OCI-LY1 (cell line): ENCODE results near the gene LHCGR.

Source experiments
- H2AFZ ChIP-seq: fragments of 200-600 bp; sonication (generic), shearing (Covaris generic); 2 replicates; pipeline ENCODE4 v1.6.0; 2014; ENCODE audit warnings: antibody characterized with exemption, mild to moderate bottlenecking, low read length
- H3F3A ChIP-seq: fragments of 200-600 bp; sonication (generic), shearing (Covaris generic); 2 replicates; pipeline ENCODE4 v1.6.0; 2014; ENCODE audit warnings: mild to moderate bottlenecking, antibody characterized with exemption, low read length, moderate library complexity; ENCODE audit not compliant: insufficient read depth
- H3K27ac ChIP-seq: fragments of 200-600 bp; sonication (generic); 2 replicates; pipeline ENCODE4 v1.5.1; 2014; ENCODE audit warnings: low read length, mixed run types, mild to moderate bottlenecking, low read depth; ENCODE audit not compliant: poor library complexity, severe bottlenecking
- H3K27me3 ChIP-seq: fragments of 200-600 bp; sonication (generic); 2 replicates; pipeline ENCODE4 v1.6.0; 2014; ENCODE audit warnings: antibody characterized with exemption, mild to moderate bottlenecking, low read length, moderate library complexity; ENCODE audit not compliant: insufficient read depth
- H3K36me3 ChIP-seq: fragments of 200-600 bp; sonication (generic); 2 replicates; pipeline ENCODE4 v1.6.1; 2014; ENCODE audit warnings: mild to moderate bottlenecking, antibody characterized with exemption, low read length, moderate library complexity, mixed read lengths; ENCODE audit not compliant: insufficient read depth
- H3K4me1 ChIP-seq: fragments of 200-600 bp; sonication (generic); 2 replicates; pipeline ENCODE4 v1.5.1; 2014; ENCODE audit warnings: mild to moderate bottlenecking, low read length, moderate library complexity; ENCODE audit not compliant: insufficient read depth, severe bottlenecking
- H3K4me2 ChIP-seq: fragments of 200-600 bp; sonication (generic), shearing (Covaris generic); 2 replicates; pipeline ENCODE4 v1.6.1; 2014; ENCODE audit warnings: low read length
- H3K4me3 ChIP-seq: fragments of 200-600 bp; sonication (generic); 2 replicates; pipeline ENCODE4 v1.5.1; 2014; ENCODE audit warnings: low read length, low read depth, mild to moderate bottlenecking, mixed read lengths; ENCODE audit not compliant: poor library complexity, severe bottlenecking
- H3K79me2 ChIP-seq: fragments of 200-600 bp; shearing (Covaris generic); 2 replicates; pipeline ENCODE4 v1.6.1; 2016; ENCODE audit warnings: mixed run types, low read length, mixed read lengths; ENCODE audit not compliant: insufficient read depth
- H3K9ac ChIP-seq: fragments of 200-600 bp; sonication (generic), shearing (Covaris generic); 2 replicates; pipeline ENCODE4 v1.6.1; 2014; ENCODE audit warnings: mild to moderate bottlenecking, low read length, mixed read lengths
- H3K9me2 ChIP-seq: fragments of 200-600 bp; sonication (generic), shearing (Covaris generic); 2 replicates; pipeline ENCODE4 v1.6.1; 2014; ENCODE audit warnings: low read depth, mild to moderate bottlenecking, low read length, mixed read lengths
- H3K9me3 ChIP-seq: fragments of 200-600 bp; shearing (Covaris generic); 2 replicates; pipeline ENCODE4 v1.6.1; 2014; ENCODE audit warnings: low read length, mixed read lengths
- H4K20me1 ChIP-seq: fragments of 200-600 bp; sonication (generic), shearing (Covaris generic); 2 replicates; pipeline ENCODE4 v1.6.0; 2016; ENCODE audit warnings: mild to moderate bottlenecking, low read length; ENCODE audit not compliant: insufficient read depth
- CTCF ChIP-seq: fragments of 200-600 bp; sonication (generic), shearing (Covaris generic); IDR thresholded peaks from 2 replicates; pipeline ENCODE4 v1.5.1; 2017; ENCODE audit warnings: mild to moderate bottlenecking, antibody characterized with exemption, low read length, moderate library complexity, mixed read lengths
- EZH2 ChIP-seq: fragments of 200-600 bp; sonication (generic), shearing (Covaris generic); IDR thresholded peaks from 2 replicates; pipeline ENCODE4 v1.8.0; 2017; ENCODE audit warnings: borderline replicate concordance, mixed run types, mild to moderate bottlenecking, antibody characterized with exemption, low read length, moderate library complexity, mixed read lengths

The LHCGR gene

DNA sequence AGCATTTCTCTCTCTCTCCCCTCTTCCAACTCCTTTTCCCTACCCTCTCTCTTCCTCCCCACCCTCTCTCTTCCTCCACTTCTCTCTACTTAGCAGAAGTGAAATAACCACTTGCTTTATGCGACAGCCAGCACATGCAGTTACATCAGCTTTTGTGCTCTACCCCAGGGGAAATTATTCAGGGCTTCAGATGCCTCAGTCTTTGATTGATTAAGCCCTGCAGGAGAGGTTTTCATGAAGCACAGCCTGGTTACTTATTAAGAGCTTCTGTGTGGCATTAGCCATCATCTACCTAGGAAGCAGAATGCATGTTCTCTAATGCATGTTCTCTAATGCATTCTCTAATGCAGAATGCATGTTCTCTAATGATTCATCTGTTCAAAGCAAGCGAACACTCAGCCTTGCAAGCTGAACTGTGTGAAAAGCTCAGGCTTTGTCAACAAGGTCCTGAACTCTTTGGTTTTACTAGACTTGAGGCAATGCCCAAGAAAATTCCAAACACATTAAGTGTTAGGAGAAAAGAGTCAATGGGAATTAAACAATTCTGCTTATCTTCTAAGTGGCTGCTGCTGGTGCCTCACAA lies 56.1 kb downstream of the LHCGR start:
- Histone ChIP-seq H3K27ac (no peak overlapping the region), H3K4me3 (no peak overlapping the region), H3K9ac (no peak overlapping the region), H3K36me3 (no peaks in the 10 kb centered on the region), H3K4me1 (no peaks in the 10 kb centered on the region), H3F3A (no peaks in the 10 kb centered on the region), H3K9me3 (no peaks in the 10 kb centered on the region), H3K79me2 (no peaks in the 10 kb centered on the region), H2AFZ (no peak overlapping the region), H4K20me1 (no peaks in the 10 kb centered on the region), H3K9me2 (no peaks in the 10 kb centered on the region), H3K27me3 (no peaks in the 10 kb centered on the region), H3K4me2 (no peak overlapping the region)
- TF ChIP-seq EZH2, result no peak
- TF ChIP-seq CTCF, result no peak

DNA sequence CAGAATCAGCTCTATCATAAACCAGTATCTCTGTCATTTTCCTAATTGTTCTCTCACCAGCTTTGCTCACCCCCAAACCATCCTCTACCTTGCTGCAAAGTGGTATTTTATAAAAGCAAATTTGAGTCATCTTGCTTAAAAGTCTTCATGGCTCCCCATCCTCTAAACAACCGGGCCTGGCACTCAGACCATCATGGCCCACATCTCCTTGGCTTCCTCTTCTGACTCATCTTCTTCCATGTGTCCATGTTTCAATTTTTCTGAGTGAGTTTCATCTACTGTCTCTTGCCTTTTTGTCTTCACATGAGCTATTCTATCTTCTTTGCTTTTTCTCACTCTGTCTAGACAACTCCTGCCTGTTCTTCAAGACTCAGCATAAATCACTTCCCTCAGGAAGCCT lies 58.6 kb downstream of the LHCGR start:
- TF ChIP-seq CTCF (no peak), EZH2 (no peak)
- Histone ChIP-seq H3K4me1 (no peaks in the 10 kb centered on the region), H3K9me2 (no peaks in the 10 kb centered on the region), H3K27me3 (no peaks in the 10 kb centered on the region), H2AFZ (no peak overlapping the region), H3K9ac (no peak overlapping the region), H3K27ac (no peak overlapping the region), H3K4me3 (no peak overlapping the region), H3K79me2 (no peaks in the 10 kb centered on the region), H4K20me1 (no peaks in the 10 kb centered on the region), H3K36me3 (no peaks in the 10 kb centered on the region), H3K9me3 (no peaks in the 10 kb centered on the region), H3F3A (no peaks in the 10 kb centered on the region), H3K4me2 (no peak overlapping the region)

DNA sequence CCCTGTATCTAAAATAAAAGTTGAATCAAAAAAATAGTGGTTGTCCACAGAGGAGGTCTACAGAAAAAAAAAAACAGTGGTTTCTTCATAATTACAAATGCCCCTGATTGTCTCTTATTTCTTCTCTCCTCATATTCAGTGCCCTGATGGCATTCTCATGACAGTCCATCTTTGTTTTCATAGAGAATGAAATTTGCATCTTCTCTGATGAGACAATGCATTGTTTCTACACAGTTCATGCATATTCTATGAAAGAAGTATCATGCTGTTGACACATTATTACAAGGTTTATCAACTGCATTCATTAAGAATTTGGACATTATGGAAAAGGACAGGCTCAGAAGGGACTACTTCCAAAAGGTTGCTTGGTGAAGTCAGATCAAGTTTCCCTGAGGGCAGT lies 59.5 kb downstream of the LHCGR start:
- no peaks in the 10 kb centered on the region for H3K36me3 ChIP-seq
- H3K4me1 ChIP-seq, result no peaks in the 10 kb centered on the region
- TF ChIP-seq CTCF (no peak), EZH2 (no peak)
- H4K20me1 ChIP-seq, result no peaks in the 10 kb centered on the region
- H3K27ac ChIP-seq, result no peak overlapping the region
- H3K27me3 ChIP-seq, result no peaks in the 10 kb centered on the region
- no peak overlapping the region for H3K4me2 ChIP-seq
- no peaks in the 10 kb centered on the region for H3F3A ChIP-seq
- H3K9ac ChIP-seq, result no peak overlapping the region
- no peaks in the 10 kb centered on the region for H3K79me2 ChIP-seq
- H3K4me3 ChIP-seq, result no peak overlapping the region
- H3K9me3 ChIP-seq, result no peaks in the 10 kb centered on the region
- H2AFZ ChIP-seq, result no peak overlapping the region
- no peaks in the 10 kb centered on the region for H3K9me2 ChIP-seq
